Upper lobe of left lung (tissue), 6 donors: ENCODE measurements around the gene DARS1. TPM values are rescaled to one million over a fixed set of nuclear protein-coding genes. Genes with fewer than 3 reads are reported as not detected.
A peak's percentile ranks its signal among the peaks of the same experiment; 100 is the strongest.

Experiments used
- ATAC-seq, 2 donors: fragments of 200-7000 bp; cut with Tn5 transposase; one replicate each; pipeline ENCODE4 v1.9.1; 2022; ENCODE audit warnings: mild to moderate bottlenecking in 2 of 2, moderate library complexity in 2 of 2; ENCODE audit not compliant: low FRiP score in 2 of 2
- DNase-seq, 2 donors: peaks; one replicate each; pipeline ENCODE4 v3.0.0-alpha.2; 2019 to 2020
- H3K27ac ChIP-seq, 4 donors: fragments of 200-600 bp; sonication (generic); one replicate each; pipeline ENCODE4 v1.5.1; 2016 to 2019
- H3K27me3 ChIP-seq, 4 donors: fragments of 200-600 bp; sonication (generic); one replicate each; pipeline ENCODE4 v1.5.1; 2017 to 2019
- H3K36me3 ChIP-seq, 4 donors: fragments of 200-600 bp; sonication (generic); one replicate each; pipeline ENCODE4 v1.5.1; 2016 to 2019
- H3K4me1 ChIP-seq, 4 donors: fragments of 200-600 bp; sonication (generic); one replicate each; pipeline ENCODE4 v1.5.1; 2018 to 2019
- H3K4me3 ChIP-seq, 4 donors: fragments of 200-600 bp; sonication (generic); one replicate each; pipeline ENCODE4 v1.5.1; 2017 to 2019; ENCODE audit warnings: mild to moderate bottlenecking in 2 of 4, moderate library complexity in 1 of 4
- H3K9me3 ChIP-seq, 4 donors: fragments of 200-600 bp; sonication (generic); one replicate each; pipeline ENCODE4 v1.5.1; 2018 to 2019
- EP300 ChIP-seq, 4 donors: sonication (generic); formaldehyde crosslinking; IDR thresholded peaks; one replicate each; pipeline ENCODE4 v1.5.1; 2017; ENCODE audit warnings: antibody characterized with exemption in 4 of 4, control low read depth in 2 of 4
- POLR2A ChIP-seq, 4 donors: fragments of 450-650 bp; IDR thresholded peaks; one replicate each; pipeline ENCODE4 v1.5.1; 2016 to 2017; ENCODE audit warnings: antibody characterized with exemption in 4 of 4, mild to moderate bottlenecking in 2 of 4
- POLR2AphosphoS5 ChIP-seq, 2 donors: sonication (generic); formaldehyde crosslinking; IDR thresholded peaks; one replicate each; pipeline ENCODE4 v1.5.1; 2017; ENCODE audit warnings: antibody characterized with exemption in 2 of 2
- WGBS, 2 donors: methylation state at CpG; one replicate each; pipeline ENCODE4 v1.1.5; 2017 to 2018; 5-methylcytosine and 5-hydroxymethylcytosine counted together
- total RNA-seq, 6 donors: library from RNA; depleted of rRNA in 4 of 6; stranded (reverse); fragments of >200 nt in 4 of 6; gene quantifications; one replicate each; pipeline versions ENCODE4 v1.1.0 to v1.2.1, GENCODE V29; 2016 to 2021
- TF ChIP-seq, protein P1 (sequence below), 6 experiments: fragments of 450-650 bp in 4 of 6; fragments of 200-600 bp in 2 of 6; sonication (generic) in 2 of 6; IDR thresholded peaks; one replicate each; pipeline ENCODE4 v1.5.1; 2016 to 2019; ENCODE audit warnings: antibody characterized with exemption in 6 of 6
- donor health status: DM: no; HTN: no; CAD: no; lungs with moderate emphysema.
- donor health status: DM: no; HTN: yes; CAD: no; lungs with severe emphysema.

DARS1 gene
- total RNA-seq, 6 donors from 2014 or later, result 38.5 to 68.1 (median 51.9) TPM

DNA sequence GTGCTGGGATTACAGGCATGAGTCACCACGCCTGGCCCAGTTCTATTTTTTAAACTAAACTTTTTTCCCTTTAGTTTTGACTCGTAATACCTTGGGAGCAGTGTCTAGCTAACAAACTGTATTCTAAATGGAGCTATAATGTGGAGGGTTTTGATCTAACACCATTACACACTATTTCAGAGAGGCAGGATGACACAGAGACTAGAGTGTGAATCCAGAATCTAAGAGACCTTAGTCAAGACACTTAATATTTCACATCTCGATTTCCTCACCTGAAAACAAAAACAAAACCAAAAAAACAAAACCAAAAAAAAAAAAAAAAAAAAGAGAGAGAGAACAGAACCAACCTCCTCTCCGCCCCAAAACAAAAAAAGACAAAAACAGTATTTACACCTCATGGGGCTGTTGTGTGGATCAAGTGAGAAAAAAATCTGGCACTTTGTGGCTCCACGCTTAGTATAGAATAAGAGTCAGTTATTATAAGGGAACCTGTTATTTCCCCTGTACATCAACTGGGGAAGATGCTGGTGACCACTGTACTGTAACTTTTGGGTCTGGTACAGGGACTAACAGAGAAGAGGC is 31.3 kb downstream of the DARS1 start:
- no peak overlapping the region for H3K27ac ChIP-seq
- peaks cover 0 to 11% (median 7%) of the 10 kb centered on the region in 4 donors for H3K4me1 ChIP-seq
- WGBS, 2 donors, result 92 to 96% methylated on average over 5 of the region's 5 CpGs
- H3K36me3 ChIP-seq, result no peaks in the 10 kb centered on the region
- DNase-seq, result no peak
- ATAC-seq, result no peak
- H3K4me3 ChIP-seq, result no peak overlapping the region
- no peaks in the 10 kb centered on the region for H3K9me3 ChIP-seq
- TF ChIP-seq, protein P1, sequence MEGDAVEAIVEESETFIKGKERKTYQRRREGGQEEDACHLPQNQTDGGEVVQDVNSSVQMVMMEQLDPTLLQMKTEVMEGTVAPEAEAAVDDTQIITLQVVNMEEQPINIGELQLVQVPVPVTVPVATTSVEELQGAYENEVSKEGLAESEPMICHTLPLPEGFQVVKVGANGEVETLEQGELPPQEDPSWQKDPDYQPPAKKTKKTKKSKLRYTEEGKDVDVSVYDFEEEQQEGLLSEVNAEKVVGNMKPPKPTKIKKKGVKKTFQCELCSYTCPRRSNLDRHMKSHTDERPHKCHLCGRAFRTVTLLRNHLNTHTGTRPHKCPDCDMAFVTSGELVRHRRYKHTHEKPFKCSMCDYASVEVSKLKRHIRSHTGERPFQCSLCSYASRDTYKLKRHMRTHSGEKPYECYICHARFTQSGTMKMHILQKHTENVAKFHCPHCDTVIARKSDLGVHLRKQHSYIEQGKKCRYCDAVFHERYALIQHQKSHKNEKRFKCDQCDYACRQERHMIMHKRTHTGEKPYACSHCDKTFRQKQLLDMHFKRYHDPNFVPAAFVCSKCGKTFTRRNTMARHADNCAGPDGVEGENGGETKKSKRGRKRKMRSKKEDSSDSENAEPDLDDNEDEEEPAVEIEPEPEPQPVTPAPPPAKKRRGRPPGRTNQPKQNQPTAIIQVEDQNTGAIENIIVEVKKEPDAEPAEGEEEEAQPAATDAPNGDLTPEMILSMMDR (IDR thresholded peaks at IDR 0.05), result no peak
- no peak for TF ChIP-seq POLR2AphosphoS5 (IDR thresholded peaks at IDR 0.05)
- TF ChIP-seq EP300 (IDR thresholded peaks at IDR 0.05), result no peak
- no peak for TF ChIP-seq POLR2A (IDR thresholded peaks at IDR 0.05)
- H3K27me3 ChIP-seq, result no peaks in the 10 kb centered on the region

GRCh38 chr2:135952891-135953290 is 32.5 kb downstream of the DARS1 start:
- DNase-seq (no peak), ATAC-seq (no peak)
- Histone ChIP-seq H3K9me3 (no peaks in the 10 kb centered on the region), H3K27ac (no peak overlapping the region), H3K36me3 (no peaks in the 10 kb centered on the region), H3K27me3 (no peaks in the 10 kb centered on the region), H3K4me3 (no peak overlapping the region), H3K4me1 (peaks cover 0 to 19% (median 13%) of the 10 kb centered on the region in 4 donors)
- 74 to 87% methylated on average over 5 of the region's 5 CpGs for WGBS, 2 donors
- no peak for TF ChIP-seq EP300 (IDR thresholded peaks at IDR 0.05)
- TF ChIP-seq, protein P1 (IDR thresholded peaks at IDR 0.05), result no peak
- no peak for TF ChIP-seq POLR2A (IDR thresholded peaks at IDR 0.05)
- TF ChIP-seq POLR2AphosphoS5 (IDR thresholded peaks at IDR 0.05), result no peak

- H3K9me3 ChIP-seq, result no peaks in the 10 kb centered on the region
- no peak overlapping the region for H3K4me3 ChIP-seq
- no peaks in the 10 kb centered on the region for H3K36me3 ChIP-seq
- no peak for ATAC-seq
- TF ChIP-seq POLR2AphosphoS5 (IDR thresholded peaks at IDR 0.05) (no peak), EP300 (IDR thresholded peaks at IDR 0.05) (no peak), POLR2A (IDR thresholded peaks at IDR 0.05) (no peak)
- TF ChIP-seq, protein P1 (IDR thresholded peaks at IDR 0.05), result no peak
- DNase-seq, result no peak
- no peaks in the 10 kb centered on the region for H3K27me3 ChIP-seq
- no peak overlapping the region for H3K27ac ChIP-seq
- 77 to 91% methylated on average over 3 of the region's 3 CpGs for WGBS, 2 donors
- H3K4me1 ChIP-seq, result peaks cover 0 to 19% (median 13%) of the 10 kb centered on the region in 4 donors
Measured at GRCh38 chr2:135951041-135951583, 34.3 kb downstream of the DARS1 start.

GRCh38 chr2:135949451-135950234 is 35.8 kb downstream of the DARS1 start:
- WGBS, 2 donors, result 58 to 66% methylated on average over 3 of the region's 3 CpGs
- Histone ChIP-seq H3K4me1 (peaks cover 0 to 19% (median 13%) of the 10 kb centered on the region in 4 donors), H3K27me3 (no peaks in the 10 kb centered on the region), H3K36me3 (no peaks in the 10 kb centered on the region), H3K9me3 (no peaks in the 10 kb centered on the region), H3K4me3 (no peak overlapping the region), H3K27ac (peak overlapping the region in 2 of 4 donors; percentile 4 to 9)
- TF ChIP-seq POLR2A (IDR thresholded peaks at IDR 0.05), result no peak
- TF ChIP-seq EP300 (IDR thresholded peaks at IDR 0.05), result no peak
- TF ChIP-seq, protein P1 (IDR thresholded peaks at IDR 0.05), result no peak
- TF ChIP-seq POLR2AphosphoS5 (IDR thresholded peaks at IDR 0.05), result no peak
- DNase-seq (no peak), ATAC-seq (no peak)
